Activated CD4-positive, alpha-beta T cell treated with anti-CD3 and anti-CD28 coated beads, Interleukin-10, Interleukin-2, amounts not matched to agents 100 ng/mL and 50 ng/mL, durations not matched to agents 16 hours and 8 hours (primary cell): ENCODE measurements around the gene DRAP1.

Experiments
- DNase-seq: peaks from one replicate; pipeline ENCODE4 v3.0.0-alpha.2; 2020

Gene DRAP1

DNA sequence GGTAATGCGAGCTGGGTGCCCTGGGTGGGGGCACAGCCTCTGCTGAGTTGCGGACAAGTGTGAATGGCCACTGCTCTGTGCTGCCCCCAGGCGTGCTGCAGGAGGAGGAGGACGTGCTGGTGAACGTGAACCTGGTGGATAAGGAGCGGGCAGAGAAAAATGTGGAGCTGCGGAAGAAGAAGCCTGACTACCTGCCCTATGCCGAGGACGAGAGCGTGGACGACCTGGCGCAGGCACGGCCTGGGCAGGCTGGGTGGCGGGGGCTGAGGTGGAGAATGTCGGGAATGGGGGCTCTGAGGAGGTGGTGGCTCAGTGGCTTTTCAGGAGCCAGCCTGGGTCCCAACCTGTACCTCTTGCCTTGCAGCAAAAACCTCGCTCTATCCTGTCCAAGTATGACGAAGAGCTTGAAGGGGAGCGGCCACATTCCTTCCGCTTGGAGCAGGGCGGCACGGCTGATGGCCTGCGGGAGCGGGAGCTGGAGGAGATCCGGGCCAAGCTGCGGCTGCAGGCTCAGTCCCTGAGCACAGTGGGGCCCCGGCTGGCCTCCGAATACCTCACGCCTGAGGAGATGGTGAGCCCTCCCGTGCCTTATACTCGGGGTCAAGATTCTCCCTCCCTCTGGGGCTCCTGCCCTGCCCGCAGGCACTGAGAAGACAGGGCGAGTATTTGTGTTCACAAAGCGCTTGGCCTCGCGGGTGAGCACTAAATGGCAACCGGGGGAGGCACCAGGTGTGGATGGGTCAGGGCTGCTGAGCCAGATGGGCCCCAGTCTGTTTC lies 46.9 kb downstream of the DRAP1 start:
- no peak for DNase-seq

DNA sequence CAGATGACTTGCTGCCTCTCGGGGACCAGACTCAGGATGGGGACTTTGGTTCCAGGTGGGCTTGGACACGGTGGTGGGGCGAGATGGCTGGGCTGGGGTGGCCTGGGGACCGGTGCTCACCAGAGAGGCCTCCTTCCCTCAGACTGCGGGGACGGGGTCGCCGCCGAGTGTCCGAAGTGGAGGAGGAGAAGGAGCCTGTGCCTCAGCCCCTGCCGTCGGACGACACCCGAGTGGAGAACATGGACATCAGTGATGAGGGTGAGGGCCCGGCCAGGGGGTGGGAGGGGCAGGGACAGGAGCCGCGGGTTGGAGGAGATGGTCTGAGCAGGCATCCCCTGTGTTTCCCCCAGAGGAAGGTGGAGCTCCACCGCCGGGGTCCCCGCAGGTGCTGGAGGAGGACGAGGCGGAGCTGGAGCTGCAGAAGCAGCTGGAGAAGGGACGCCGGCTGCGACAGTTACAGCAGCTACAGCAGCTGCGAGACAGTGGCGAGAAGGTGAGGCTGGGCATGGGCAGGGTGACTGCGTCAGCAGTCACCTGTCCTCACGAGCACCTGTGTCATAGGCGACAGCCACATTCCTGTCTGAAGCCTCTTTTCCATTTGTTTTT lies 48.2 kb downstream of the DRAP1 start:
- DNase-seq = no peak

DNA sequence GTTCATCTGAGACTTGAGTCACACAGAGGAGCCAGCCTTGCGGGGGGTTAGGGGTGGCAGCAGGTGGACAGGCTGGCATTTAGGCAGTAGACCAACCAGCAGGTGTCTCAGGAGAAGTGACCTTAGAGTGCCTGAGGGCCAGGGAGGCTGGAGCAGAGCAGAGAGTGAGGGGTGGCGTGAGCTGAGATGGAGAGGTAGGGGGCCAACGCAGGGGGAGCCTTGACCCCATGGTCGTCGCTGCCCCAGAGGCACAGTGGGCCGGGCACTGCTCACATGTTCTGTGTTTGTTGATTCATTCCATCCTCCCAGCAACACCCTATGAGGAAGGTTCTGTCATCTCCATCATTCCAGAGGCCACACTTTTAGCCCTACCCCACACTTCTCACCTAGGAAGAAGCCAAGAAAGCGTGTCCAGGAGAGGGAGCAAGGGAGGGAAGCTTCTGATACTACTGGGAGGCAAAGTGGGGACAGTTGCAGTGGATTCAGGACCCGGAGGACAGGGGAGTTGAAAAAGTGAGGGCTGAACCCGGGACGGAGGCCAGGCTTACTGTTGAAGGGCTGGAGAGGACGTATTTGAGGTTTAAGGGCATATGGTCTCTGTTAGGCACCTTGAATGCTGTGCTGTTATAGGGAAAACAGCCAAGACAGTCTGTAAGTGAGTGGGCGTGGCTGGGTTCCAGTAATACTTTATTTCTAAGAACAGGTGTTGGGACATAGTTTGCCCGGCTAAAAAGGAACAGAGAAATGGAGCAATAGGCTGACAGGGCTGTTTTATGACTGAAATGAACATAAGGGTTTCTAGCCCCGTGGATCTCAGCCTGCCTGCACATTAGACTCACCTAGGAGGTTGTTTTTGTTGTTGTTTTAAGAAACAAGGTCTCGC lies 49.6 kb downstream of the DRAP1 start:
- no peak for DNase-seq
